IPS-15b (cell line): ENCODE measurements around the gene NELFCD.
"Not testable (repeated sequence)": the region's sequence is repeated elsewhere in the genome, so short reads cannot be mapped to it uniquely, and the experiment has no call there.

Source experiments
- H3K27me3 ChIP-seq: one replicate; pipeline ENCODE4 v1.6.1; 2013; ENCODE audit warnings: low read length; ENCODE audit not compliant: control insufficient read depth, insufficient read depth
- H3K36me3 ChIP-seq: one replicate; pipeline ENCODE4 v1.6.1; 2013; ENCODE audit warnings: low read length; ENCODE audit not compliant: control insufficient read depth, insufficient read depth
- H3K4me1 ChIP-seq: one replicate; pipeline ENCODE4 v1.6.1; 2013; ENCODE audit warnings: mild to moderate bottlenecking, low read length; ENCODE audit not compliant: control insufficient read depth, insufficient read depth
- H3K4me3 ChIP-seq: one replicate; pipeline ENCODE4 v1.5.1; 2013; ENCODE audit warnings: low read depth, low read length
- H3K9ac ChIP-seq: one replicate; pipeline ENCODE4 v1.6.1; 2013; ENCODE audit warnings: low read depth, mild to moderate bottlenecking, low read length
- H3K9me3 ChIP-seq: one replicate; pipeline ENCODE4 v1.6.1; 2013; ENCODE audit warnings: mild to moderate bottlenecking, low read length; ENCODE audit not compliant: control insufficient read depth, insufficient read depth

Gene NELFCD

GRCh38 chr20:58976061-58976730 lies 4.9 kb upstream of the NELFCD start:
- H3K4me3 ChIP-seq: no peak overlapping the region
- peaks cover 2% of the 10 kb centered on the region for H3K27me3 ChIP-seq
- H3K4me1 ChIP-seq: peaks cover 8% of the 10 kb centered on the region
- no peak overlapping the region for H3K9ac ChIP-seq
- no peaks in the 10 kb centered on the region for H3K36me3 ChIP-seq
- H3K9me3 ChIP-seq: no peaks in the 10 kb centered on the region

- Histone ChIP-seq H3K9ac (no peak overlapping the region), H3K9me3 (no peaks in the 10 kb centered on the region), H3K4me3 (no peak overlapping the region)
Measured at GRCh38 chr20:58978351-58979190, 2.5 kb upstream of the NELFCD start.

GRCh38 chr20:58981628-58982364 lies 740 bp downstream of the NELFCD start:
- H3K36me3 ChIP-seq: peaks cover 3% of the 10 kb centered on the region
- peaks cover 18% of the 10 kb centered on the region for H3K4me1 ChIP-seq
- peak overlapping the region; percentile 92 for H3K4me3 ChIP-seq
- peak overlapping the region; percentile 81 for H3K9ac ChIP-seq
- no peaks in the 10 kb centered on the region for H3K9me3 ChIP-seq
- no peaks in the 10 kb centered on the region for H3K27me3 ChIP-seq

More at GRCh38 chr20:58978351-58979190, 2.5 kb upstream of the NELFCD start:
- Histone ChIP-seq H3K27me3 (no peaks in the 10 kb centered on the region), H3K4me1 (peaks cover 8% of the 10 kb centered on the region), H3K36me3 (no peaks in the 10 kb centered on the region)

GRCh38 chr20:58982406-58983114 lies 1.5 kb downstream of the NELFCD start:
- Histone ChIP-seq H3K4me3 (peak overlapping the region; percentile 92), H3K36me3 (peaks cover 8% of the 10 kb centered on the region), H3K4me1 (peaks cover 18% of the 10 kb centered on the region), H3K27me3 (no peaks in the 10 kb centered on the region), H3K9me3 (no peaks in the 10 kb centered on the region), H3K9ac (no peak overlapping the region)

- not testable (repeated sequence) for H3K27me3 ChIP-seq, H3K9ac ChIP-seq, H3K9me3 ChIP-seq, H3K4me3 ChIP-seq
- H3K36me3 ChIP-seq: peaks cover 13% of the 10 kb centered on the region
- H3K4me1 ChIP-seq: peaks cover 17% of the 10 kb centered on the region
Measured at GRCh38 chr20:58983115-58983468, 2.0 kb downstream of the NELFCD start.

DNA sequence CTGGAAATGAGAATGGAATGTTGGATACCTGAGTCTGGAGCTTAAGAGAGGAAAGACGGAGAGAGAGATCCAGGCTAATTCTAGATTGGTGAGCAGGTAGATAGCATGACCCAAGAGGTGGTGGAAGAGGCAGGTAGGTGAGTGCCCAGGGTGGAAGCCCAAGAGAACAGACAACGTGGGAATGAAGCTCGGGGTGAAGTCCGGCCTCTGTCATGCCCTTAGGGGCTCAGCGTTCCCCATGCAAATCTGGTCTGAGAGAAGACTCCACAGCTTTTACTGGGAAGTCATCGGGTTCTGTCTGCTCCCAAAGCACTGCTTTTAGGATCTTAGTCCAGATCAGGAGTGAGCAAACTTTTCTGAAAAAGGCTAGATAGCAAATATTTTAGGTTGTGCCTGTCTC lies 3.6 kb downstream of the NELFCD start:
- Histone ChIP-seq H3K9me3 (no peaks in the 10 kb centered on the region), H3K36me3 (peaks cover 23% of the 10 kb centered on the region), H3K9ac (no peak overlapping the region), H3K4me3 (no peak overlapping the region), H3K27me3 (no peaks in the 10 kb centered on the region), H3K4me1 (peaks cover 10% of the 10 kb centered on the region)

DNA sequence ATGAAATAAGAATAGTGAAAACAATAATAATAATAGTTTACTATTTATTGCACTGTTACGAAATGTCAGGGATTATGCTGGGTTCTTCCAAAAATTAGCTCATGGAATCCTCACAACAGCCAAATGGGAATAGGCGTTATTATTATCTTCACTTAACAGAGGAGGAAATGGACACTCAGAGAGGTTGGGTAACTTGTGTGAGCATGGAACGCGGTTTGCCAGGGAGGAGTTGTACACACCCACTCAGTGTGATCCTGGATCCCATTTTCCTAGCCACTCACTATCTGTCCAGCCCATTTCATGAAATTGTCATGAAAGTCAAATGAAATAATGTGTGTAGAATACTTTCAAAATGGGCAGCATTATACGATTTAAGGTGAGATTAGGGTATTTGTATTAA lies 4.6 kb downstream of the NELFCD start:
- Histone ChIP-seq H3K9ac (no peak overlapping the region), H3K4me3 (no peak overlapping the region), H3K9me3 (no peaks in the 10 kb centered on the region), H3K36me3 (peaks cover 26% of the 10 kb centered on the region), H3K4me1 (peaks cover 10% of the 10 kb centered on the region), H3K27me3 (no peaks in the 10 kb centered on the region)

- Histone ChIP-seq H3K4me3 (no peak overlapping the region), H3K9ac (no peak overlapping the region), H3K4me1 (peaks cover 10% of the 10 kb centered on the region), H3K27me3 (no peaks in the 10 kb centered on the region), H3K36me3 (peaks cover 32% of the 10 kb centered on the region), H3K9me3 (no peaks in the 10 kb centered on the region)
Measured at GRCh38 chr20:58986286-58986967, 5.4 kb downstream of the NELFCD start.

- no peaks in the 10 kb centered on the region for H3K9me3 ChIP-seq
- peaks cover 36% of the 10 kb centered on the region for H3K36me3 ChIP-seq
- no peak overlapping the region for H3K9ac ChIP-seq
- no peaks in the 10 kb centered on the region for H3K27me3 ChIP-seq
- peaks cover 10% of the 10 kb centered on the region for H3K4me1 ChIP-seq
- H3K4me3 ChIP-seq: no peak overlapping the region
Measured at GRCh38 chr20:58986968-58987517, 6.0 kb downstream of the NELFCD start.

DNA sequence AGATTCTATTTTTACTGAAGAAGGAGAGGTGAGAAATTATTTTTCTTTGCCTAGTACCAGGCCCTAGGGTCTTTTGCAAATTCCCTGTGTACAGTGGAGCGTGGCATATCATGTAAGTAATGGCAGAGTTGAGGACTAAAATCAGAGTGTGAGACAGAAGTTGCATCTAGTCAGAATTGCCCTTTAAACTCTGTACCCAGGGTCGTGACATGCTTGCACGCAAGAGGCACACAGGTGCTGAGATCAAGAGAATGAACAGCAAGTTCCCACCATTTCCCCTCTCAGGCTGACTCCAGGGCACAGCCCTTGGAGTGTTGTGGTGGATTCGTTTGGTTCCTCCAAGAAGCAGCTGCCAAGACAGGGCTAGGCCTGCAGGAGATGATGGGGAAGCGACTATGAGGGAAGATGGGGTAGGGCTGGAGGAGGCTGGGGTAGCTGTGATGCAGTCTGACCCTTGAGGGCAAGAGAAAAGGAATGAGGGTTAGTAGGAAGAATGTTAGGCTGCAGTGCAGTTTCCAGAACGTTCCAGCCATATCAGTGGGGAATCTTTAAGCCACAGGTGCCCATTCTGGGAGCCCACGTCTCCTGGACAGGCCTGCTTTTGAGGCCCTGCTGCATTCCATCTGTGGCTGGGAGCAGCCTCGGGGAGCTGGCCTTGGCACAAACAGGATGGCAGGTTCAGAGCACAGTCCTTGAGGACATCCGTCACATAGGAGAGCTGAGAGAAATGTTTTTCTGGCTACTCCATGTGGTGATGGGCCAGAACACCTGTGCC lies 6.9 kb downstream of the NELFCD start:
- H3K9ac ChIP-seq: no peak overlapping the region
- no peak overlapping the region for H3K4me3 ChIP-seq
- H3K27me3 ChIP-seq: no peaks in the 10 kb centered on the region
- H3K9me3 ChIP-seq: no peaks in the 10 kb centered on the region
- H3K36me3 ChIP-seq: peaks cover 43% of the 10 kb centered on the region
- H3K4me1 ChIP-seq: peaks cover 10% of the 10 kb centered on the region
